NCI-H1105 treated with DMSO at 0.1 percent for 48 hours (cell line): ENCODE results near the gene ITPR3.

ENCODE experiments used
- DNase-seq: peaks from one replicate; lab custom pipeline; 2025; lab: John Stamatoyannopoulos, UW

Gene ITPR3

GRCh38 chr6:33700391-33701050 is 79.4 kb downstream of the ITPR3 start:
- DNase-seq = peak; percentile 12

DNA sequence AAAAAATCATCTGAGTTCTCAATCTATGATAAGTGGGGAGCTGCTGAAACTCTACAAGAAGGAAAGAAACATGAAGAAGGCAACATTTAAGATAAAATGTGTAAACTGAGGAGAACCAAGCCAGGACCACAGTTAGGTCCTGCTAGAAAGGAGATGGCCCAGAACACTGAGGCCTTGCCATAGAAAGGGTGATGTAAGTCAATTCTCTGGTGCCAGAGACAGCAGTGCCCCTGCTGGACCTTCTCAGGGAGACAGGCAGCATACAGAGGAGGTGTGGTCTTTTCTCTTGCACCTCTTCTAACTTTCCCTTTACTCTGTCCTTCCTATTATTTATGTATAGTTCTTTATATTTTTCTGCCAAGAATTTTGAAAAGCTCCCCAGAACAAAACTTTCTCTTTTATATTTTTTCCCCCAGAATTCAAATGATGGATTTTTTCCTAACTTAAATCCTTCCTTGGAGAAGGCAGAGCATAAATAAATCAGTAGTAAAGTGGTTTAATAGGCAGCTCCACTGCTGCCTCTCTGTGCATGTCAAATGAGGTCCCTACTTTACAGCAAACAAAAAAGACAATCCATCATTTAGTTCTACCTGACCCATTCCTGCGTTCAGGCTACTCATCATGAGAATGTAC is 81.3 kb downstream of the ITPR3 start:
- peak; percentile 48 for DNase-seq

GRCh38 chr6:33704215-33705066 is 83.3 kb downstream of the ITPR3 start:
- no peak for DNase-seq

DNA sequence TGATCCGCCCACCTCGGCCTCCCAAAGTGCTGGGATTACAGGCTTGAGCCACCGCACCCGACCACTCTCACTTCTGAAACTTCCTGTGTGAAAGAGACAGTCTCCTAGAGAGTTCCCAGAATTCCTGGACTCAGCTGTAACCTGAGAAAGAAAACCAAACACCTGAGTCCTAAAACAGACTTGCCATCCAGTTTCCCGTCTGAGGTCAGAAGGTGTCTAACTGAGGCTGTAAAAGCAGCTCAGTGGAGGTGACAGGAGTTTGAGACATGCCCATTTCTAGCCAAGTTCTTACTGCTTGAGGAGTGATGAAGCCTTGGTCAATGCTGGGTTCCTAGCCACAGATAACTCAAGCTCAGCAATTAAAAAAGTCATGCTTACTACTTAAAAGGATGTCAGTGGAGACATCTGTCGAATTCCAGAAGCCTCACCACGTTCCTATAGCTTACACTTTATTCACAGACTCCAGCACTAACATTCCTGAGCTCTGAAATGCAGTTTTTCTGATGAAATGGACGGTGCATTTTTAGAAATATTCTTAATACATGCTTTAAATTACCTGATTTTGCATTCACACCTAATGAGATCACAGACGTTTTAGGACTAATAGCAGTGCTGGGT is 84.3 kb downstream of the ITPR3 start:
- no peak for DNase-seq

DNA sequence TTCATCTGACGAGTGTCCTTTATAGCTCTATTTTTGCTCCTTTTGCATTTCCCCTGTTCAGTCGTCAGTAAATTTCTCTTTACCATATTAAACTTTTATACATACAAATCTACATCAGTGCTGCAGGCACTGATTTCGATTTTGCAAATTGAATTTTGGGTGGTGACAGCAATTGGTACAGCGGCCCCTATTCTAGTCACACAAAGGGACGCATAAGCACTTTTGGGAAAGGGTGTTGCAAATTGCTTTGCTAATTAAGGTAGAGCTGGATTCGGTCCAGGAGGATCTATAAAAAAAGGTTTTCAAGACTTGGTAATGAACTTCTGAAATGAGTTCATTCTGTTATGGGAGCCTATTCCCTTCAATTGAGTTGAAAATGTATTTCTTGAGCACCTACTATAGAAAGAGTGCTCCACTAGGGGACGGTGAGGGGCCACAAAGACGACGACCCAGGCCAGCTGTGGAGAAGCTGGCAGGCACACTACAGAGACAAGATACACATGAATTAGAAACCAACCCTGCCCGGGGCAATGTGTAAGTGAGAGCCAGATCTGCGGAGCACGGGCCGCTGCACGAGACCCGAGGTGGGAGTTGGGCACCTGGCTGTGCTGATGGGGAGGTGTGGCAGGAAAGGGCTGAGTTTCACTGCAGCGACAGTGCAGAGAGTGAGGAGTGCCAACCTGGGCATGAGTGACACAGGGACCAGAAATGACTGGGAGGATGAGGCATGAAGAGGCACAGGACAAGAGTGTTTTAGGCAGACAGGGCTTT is 85.0 kb downstream of the ITPR3 start:
- no peak for DNase-seq

GRCh38 chr6:33707771-33708170 is 86.6 kb downstream of the ITPR3 start:
- no peak for DNase-seq

- DNase-seq = no peak
Measured at GRCh38 chr6:33708516-33709204, 87.5 kb downstream of the ITPR3 start.

DNA sequence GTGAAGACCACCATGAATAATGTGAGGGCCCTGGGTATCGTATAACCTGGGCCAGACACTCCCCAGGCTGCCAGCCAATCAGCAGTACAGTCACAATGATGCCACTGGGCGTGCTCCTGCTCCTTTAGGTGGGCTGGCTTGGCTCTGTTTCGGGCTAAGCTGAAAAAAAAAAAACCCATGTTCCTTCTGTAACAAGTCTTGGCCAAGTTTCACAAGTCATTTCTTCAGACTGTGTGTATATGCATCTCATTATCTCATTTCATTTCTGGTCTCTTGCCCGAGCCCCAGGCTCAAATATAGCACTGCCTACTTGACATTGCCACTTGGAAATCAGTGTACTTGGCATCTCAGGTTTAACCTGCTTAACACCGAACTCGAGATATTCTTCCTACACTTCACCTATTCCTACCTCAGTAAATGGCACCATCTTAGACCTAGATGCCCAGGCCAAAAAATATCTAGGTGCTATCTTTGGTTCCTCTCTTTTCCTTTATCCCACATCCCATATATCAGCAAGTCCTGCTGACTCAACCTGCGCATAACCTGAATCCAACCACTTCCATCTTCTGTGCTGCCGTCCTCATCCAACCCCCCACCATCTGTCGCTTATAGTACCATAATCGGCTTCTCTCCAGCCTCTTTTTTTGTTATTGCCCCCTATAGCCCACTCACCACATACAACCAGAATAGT is 88.6 kb downstream of the ITPR3 start:
- DNase-seq = no peak

GRCh38 chr6:33710296-33711121 is 89.4 kb downstream of the ITPR3 start:
- DNase-seq = no peak

DNA sequence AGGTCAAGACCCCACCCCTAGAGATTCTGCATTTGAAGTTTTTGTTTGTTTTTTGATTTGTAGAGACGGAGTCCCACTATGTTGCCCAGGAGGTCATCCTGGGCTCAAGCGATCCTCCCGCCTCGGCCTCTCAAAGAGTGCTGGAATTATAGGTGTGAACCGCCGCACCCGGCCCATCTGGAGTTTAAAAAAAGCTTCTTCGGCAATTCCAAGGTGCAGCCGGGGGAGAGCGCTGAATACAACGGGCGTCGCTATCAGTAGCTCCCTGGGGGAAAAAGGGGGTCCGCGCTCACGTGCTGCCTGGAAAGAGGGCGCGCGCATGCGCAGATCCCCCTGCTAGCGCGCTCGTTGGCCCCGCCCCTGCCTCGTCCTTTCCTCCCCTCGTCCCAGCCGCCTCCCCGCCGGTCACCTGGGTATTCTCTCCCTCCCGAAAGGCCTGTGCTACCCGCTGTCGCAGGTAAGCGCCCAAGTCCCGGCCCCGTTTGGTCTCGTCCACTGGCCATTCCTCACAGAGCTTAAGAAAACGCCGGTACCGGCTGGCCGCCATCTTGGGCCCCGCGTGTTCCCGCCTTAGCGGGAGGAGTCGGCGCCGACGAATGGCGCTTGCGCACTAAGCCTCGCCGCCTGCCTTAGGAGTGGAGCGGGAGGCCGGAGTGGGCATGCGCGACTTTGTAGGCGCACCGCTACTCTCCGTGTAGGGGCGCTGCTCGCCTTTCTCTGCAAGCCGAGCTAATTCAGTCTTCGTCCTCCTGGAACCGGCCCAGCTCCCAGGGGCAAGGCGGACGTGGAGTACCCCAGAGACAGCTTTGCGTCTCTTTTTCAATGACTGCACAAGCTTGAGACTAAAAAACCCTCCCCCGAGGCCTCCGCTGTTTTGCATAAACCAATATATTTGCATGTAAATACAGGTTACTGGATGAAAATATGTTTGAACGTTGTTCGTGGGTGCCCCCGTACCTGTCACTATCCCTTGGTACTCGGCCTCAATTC is 90.3 kb downstream of the ITPR3 start, which contains the start of gene UQCC2:
Gene UQCC2, minus strand, starts transcription at position 561 of the 990 bp plus-strand sequence. Its CDS starts 14 bp downstream, at position 547.
- peak; percentile 97 for DNase-seq

DNA sequence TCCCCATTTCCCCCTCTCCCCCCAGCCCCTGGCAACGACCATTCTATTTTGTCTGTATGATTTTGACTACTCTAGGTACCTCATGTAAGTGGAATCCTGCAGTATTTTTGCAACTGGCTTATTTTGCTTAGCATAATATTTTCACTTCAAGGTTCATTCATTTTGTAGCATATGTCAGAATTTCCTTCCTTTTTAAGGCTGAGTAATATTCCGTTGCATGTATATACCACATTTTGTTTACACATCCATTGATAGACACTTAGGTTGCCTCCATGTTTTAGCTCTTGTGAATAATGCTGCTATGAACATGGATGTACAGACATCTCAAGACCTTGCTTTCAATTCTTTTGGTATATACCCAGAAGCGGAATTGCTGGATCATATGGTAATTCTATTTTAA is 91.8 kb downstream of the ITPR3 start:
- DNase-seq = no peak

- DNase-seq = no peak
Measured at GRCh38 chr6:33713786-33714185, 92.7 kb downstream of the ITPR3 start.

DNA sequence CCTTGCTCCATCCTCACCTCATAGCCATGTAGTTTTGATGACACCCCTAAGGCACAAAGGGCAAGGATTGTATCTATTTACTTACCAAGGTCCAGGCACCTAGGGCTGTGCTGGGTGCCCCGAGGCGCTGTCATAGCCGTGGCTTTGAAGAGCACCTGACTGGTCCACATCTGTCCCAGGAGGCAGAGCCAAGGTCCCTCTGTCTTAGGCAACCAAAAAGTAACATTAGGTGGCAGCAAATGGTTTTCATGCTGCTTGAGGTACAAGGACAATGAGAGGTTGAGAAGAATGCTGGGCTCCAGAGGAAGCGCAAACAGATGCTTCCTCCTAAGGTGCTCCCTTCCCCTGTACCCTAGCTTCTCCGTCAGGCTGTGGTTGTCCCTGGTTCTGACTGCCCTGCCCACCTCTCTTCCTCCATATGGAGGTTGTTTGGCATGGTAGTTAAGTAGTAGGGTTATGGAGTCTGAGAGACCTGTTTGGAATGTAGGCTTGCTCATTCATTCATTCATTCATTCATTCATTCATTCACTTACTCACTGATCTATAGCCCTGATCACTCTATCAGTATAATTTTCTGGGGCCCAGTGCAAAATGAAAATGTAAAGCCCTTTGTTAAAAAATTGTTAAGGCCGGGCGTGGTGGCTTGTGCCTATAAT is 93.4 kb downstream of the ITPR3 start:
- no peak for DNase-seq

DNA sequence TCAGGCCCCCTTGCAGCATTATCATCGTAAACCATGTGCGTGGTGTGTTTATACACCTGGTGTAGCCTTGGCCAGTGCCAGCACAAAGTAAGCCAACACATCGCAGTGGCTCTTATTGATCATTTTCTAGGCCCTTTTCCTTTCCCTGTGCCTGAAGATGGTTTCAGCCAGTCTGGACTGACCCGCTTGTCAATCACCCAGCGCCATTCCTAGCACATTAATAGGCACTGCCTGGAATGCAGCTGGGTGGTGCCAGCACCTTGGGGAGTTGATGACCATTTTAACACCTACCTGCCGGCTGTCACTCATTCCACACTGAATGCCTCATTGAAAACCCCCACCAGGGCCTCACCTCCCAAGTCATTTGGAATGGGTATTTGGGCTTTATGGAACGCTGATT is 95.3 kb downstream of the ITPR3 start:
- DNase-seq = peak; percentile 14

DNA sequence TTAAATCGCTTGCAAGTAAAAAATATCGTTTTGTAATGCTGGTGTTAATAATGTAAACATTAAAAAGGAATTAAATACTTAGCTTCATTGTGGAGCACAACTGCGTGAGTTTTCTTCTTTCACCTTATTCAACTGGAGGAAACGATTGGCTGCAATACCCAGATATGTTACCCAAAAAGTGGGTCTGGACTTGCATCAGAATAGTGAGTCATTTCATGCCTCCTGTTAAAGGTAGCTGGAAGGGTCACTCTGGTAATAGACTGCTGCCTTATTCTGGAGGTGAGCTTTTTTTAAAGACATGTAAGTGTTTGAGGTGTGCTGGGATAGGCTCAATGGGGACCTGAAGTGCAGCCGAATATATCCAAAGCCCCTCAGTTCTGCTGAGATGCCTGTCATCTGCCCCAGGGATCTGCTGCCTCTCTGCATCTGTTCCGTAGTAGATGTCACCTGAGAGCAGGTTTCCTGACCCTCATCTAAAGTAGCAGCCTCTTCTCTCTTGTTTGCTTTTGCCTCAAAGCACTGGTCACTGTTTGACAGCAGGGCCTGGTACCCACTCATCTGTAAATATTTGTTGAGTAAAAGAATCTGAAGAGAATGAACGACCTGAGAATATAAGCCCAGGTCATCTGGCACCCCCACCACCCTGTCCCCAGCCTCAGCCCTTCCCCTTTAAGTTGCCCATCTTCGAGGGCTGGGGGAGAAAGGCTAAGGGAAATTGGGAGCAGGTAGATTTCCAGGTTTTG is 95.9 kb downstream of the ITPR3 start:
- DNase-seq = no peak

DNA sequence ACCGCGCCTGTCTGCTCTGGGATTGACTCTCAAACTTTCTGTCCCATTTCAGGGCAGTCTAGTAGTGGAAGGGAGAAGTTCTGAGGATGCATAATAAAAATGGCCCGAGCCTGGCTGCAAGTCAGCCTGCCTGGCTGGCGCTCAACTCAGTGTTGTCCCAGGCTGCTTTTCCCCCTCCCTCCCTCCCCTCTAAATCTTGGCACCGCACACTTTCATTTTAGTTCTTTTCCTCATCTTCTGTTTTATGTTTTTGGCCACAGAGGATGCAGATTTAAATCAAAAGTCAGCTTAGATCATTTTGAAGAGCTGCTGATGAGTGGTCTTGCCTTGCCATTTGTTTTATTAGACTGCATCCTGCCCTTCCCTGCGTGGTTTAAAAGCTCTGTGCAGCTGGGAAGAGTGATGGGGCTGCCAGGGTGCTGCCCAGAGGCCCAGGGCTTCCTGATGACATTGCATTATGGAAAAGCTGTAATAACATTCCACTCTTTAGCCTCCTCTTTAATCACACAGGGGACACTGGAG is 96.9 kb downstream of the ITPR3 start:
- DNase-seq = no peak

DNA sequence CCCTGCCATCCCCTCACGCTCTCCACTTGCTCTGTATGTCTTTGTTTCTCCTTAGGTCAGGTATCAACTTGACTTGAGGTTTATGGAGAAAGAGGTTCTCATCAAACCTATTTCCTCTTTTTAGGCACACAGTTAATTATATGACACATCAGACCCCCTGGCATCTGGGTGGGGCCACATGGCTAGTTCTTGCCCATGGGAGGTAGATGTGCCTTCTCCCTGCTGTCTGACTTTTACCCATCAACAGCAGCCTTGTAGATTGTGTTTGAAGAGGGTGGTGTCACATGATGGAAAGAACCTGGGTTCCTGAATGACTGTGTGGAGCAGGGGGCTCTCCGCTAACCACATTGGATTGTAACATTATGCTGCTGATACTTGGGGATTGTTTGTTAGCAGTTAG is 97.6 kb downstream of the ITPR3 start:
- DNase-seq = no peak
